ENCODE data around the gene CDK2AP2.
"Not testable (repeated sequence)": the region's sequence is repeated elsewhere in the genome, so short reads cannot be mapped to it uniquely, and the experiment has no call there.

Gene CDK2AP2, protein sequence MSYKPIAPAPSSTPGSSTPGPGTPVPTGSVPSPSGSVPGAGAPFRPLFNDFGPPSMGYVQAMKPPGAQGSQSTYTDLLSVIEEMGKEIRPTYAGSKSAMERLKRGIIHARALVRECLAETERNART

DNA sequence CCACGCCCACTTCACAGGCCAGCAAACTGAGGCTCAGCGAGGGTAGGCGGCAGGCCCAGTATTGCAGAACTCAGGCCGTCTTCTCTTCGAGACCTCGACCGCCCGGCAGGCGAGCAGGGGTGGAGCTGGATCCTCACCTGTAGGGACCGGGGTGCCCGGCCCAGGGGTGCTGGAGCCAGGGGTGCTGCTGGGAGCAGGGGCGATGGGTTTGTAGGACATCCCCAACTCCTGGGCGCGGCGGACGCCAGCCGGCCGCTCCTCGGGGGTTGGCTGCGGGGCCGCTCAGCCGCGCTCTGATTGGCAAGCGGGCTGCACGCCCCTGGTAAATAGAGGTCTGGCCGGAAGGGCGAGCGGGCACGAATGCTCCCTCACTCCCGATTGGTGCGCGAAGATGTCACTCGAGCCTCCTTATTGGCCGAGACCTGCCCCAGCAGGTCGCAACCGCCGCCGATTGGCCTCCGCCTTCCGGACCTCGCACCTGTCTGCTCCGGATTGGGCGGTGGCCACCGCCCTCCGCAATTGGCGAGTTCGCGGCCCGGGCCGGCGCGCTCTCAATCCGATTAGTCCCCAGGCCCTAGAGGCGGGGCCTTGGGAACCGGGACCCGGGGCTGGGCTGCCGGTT lies at the start of gene CDK2AP2:
Gene CDK2AP2, minus strand, starts transcription at position 299 of the 622 bp plus-strand sequence. Its CDS starts 80 bp downstream, at position 219.
- FAIRE-seq, result no peak
- DNase-seq (ENCODE audit: insufficient read length, low spot score), result peak; percentile 98
- peak; percentile 61; the same call in 1 of the 2 replicates for TF ChIP-seq POLR2A (IDR thresholded peaks at IDR 0.05; ENCODE audit: low read depth, low read length)

DNA sequence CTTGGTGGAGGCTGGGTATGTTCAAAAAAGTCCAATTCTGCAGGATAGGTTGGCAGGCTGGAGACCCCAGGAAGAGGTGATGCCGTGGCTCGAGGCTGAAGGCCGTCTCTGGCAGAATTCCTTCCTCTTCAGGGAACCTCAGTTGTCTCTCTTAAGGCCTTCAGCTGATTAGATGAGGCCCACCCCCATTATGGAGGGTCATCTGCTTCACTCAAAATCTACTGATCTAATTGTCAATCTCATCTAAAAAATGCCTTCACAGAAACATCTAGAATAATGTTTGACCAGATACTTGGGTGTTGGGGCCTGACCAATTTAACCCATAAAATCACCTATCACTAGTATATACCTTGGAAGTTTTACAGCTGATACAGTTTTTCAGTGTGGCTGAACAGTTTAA lies 48.3 kb upstream of the CDK2AP2 start:
- FAIRE-seq (no peak), DNase-seq (ENCODE audit: insufficient read length, low spot score) (no peak)
- no peak for TF ChIP-seq POLR2A (IDR thresholded peaks at IDR 0.05; ENCODE audit: low read depth, low read length)

DNA sequence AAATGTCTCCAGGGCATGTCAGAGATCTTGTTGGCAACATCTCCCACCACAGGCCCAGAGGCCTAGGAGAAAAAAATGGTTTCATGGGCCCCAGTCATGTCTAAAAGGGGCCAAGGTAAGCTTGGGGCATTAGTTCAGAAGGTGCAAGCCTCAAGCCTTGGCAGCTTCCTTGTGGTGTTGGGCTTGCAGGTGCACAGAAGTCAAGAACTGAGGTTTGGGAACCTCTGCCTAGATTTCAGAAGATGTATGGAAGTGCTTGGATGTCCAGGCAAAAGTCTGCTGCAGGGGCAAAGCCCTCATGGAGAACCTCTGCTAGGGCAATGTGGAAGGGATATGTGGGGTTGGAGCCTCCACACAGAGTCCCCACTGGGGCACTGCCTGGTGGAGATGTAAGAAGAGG lies 43.7 kb upstream of the CDK2AP2 start:
- not testable (repeated sequence) for FAIRE-seq; DNase-seq (ENCODE audit: insufficient read length, low spot score)

DNA sequence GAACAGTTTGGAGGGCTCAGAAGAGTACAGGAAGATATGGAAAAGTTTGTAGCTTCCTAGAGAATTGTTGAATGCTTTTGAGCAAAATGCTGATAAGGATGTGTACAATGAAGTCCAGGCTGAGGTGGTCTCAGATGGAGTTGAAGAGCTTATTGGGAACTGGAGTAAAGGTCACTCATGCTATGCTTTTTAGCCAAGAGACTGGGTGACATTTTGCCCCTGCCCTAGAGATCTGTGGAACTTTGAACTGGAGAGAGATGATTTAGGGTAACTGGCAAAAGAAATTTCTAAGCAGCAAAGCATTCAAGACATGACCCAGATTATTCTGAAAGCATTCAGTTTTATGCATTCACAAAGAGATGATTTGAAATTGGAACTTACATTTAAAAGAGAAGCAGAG lies 43.2 kb upstream of the CDK2AP2 start:
- FAIRE-seq (no peak), DNase-seq (ENCODE audit: insufficient read length, low spot score) (no peak)
- no peak for TF ChIP-seq POLR2A (IDR thresholded peaks at IDR 0.05; ENCODE audit: low read depth, low read length)

DNA sequence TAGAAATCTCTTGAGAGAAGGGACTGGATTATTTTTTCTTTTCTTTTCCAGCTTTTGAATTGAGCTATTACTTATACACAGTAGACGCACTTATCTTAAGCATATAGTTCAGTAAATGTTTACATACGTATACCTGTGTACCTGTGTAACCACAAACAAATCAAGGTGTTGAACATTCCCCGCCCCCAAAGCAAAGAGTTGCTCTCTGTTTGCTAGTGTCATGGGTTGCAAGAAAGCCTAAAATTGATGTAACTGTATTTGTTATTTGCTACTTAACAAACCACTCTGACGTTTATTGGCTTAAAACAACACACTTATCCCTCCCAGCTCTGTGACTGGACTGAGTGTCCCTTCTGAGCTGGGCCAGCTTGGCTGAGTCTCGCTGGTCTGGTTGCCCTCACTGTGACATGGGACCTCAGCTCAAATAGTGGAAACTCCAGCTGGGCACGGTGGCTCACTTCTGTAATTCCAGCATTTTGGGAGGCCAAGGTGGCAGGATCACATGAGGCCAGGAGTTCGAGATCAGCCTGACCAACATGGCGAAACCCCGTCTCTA lies 40.7 kb upstream of the CDK2AP2 start:
- FAIRE-seq (no peak), DNase-seq (ENCODE audit: insufficient read length, low spot score) (no peak)
- no peak for TF ChIP-seq POLR2A (IDR thresholded peaks at IDR 0.05; ENCODE audit: low read depth, low read length)

DNA sequence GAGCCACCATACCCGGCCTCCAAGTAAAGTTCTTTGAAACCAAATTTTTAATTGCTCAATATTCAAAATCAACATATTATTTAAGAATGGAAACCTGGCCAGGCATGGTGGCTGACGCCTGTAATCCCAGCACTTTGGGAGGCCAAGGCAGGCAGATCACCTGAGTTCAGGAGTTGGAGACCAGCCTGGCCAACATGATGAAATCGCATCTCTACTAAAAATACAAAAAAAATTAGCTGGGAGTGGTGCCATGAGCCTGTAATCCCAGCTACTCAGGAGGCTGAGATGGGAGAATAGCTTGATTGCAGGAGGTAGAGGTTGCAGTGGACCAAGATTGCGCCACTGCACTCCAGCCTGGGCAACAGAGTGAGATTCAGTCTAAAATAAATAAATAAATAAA lies 40.1 kb upstream of the CDK2AP2 start:
- FAIRE-seq; DNase-seq (ENCODE audit: insufficient read length, low spot score): not testable (repeated sequence)

DNA sequence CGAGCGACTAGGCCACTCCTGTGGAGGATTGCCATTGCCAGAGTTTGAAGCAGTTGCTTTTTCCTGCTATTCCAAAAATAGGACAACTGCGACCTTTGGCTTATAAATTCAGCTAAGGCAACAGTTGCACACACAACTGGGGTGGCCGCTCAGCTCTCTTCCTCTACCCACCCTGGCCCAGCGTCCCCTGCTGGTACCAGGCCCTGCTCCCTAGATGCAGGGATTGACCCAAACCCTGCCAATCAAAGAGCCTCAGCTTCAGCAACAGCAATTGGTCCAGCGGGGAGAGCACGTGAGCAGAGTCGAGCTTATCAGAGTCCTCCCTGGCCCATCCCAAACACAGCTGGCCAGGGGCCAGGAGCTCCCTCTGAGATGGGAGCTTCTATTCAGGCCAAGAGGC lies 37.3 kb upstream of the CDK2AP2 start:
- FAIRE-seq (no peak), DNase-seq (ENCODE audit: insufficient read length, low spot score) (no peak)
- TF ChIP-seq POLR2A (IDR thresholded peaks at IDR 0.05; ENCODE audit: low read depth, low read length), result no peak

DNA sequence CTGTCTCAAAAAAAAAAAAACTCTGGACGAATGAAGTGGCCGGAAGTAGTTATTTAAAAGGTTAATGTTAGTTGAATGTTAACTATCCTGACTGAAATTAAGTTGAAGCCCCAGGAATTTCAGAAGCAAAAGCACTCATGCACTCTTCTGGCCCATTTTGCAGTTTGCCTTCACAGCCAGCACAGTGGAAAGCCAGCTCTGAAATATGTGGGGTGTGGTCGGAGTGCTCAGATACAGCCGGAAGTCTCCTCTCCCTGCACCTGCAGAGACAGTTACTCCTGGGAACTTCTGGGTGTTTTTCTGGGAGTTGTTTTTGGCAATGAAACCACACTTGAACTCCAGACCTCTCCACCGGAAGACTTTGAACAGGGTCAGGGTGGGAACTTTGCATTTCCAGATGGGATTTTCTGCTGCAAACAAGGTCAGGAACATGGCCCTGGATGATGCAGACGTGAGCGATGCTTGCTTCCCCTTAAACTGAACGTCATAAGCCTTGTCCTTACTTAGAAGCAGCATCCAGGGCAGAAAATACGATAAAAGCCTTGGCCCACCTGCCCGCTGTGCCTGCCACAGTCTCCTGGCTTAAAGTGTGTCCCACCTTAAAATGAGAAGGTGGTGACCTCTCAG lies 36.8 kb upstream of the CDK2AP2 start:
- DNase-seq (ENCODE audit: insufficient read length, low spot score), result no peak
- TF ChIP-seq POLR2A (IDR thresholded peaks at IDR 0.05; ENCODE audit: low read depth, low read length), result no peak
- FAIRE-seq, result no peak

DNA sequence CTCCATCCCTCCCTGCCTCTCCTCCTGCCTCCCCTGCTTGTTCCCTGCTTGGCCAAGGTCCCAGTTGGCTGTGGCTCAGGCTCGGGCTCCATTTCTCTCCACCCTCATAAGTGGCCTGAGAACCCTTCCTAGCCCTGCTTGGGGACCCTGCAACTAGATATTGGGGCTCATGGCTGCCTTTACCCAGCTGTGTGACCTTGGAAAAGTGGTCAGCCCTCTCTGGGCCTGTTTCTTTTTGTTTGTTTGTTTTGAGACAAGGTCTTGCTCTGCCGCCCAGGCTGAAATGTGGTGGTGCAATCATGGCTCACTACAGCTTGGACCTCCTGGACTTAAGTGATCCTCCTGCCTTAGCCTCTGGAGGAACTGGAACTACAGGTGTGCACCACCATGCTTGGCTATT lies 35.6 kb upstream of the CDK2AP2 start:
- TF ChIP-seq POLR2A (IDR thresholded peaks at IDR 0.05; ENCODE audit: low read depth, low read length), result no peak
- no peak for DNase-seq (ENCODE audit: insufficient read length, low spot score)
- no peak for FAIRE-seq

DNA sequence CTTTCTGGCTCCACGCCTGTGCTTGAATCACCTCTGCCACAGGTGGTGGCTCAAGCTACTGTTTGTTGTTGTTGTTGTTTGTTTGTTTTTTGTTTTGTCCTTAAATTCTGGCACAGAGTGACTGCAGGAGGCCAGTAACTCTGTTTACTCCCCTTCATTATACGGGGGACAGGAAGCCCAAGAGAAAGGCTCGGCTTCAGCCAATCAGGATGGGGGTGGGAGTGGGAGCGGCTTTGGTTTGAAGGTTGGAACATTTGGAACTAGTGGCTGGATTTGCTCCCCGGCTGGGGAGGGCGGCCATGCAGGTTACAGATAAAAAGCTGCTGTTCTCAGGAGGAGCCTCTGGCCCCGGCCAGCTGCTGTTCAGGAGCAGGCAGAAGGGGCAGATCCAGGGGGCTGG lies 35.0 kb upstream of the CDK2AP2 start:
- TF ChIP-seq POLR2A (IDR thresholded peaks at IDR 0.05; ENCODE audit: low read depth, low read length), result no peak
- DNase-seq (ENCODE audit: insufficient read length, low spot score) (no peak), FAIRE-seq (no peak)

DNA sequence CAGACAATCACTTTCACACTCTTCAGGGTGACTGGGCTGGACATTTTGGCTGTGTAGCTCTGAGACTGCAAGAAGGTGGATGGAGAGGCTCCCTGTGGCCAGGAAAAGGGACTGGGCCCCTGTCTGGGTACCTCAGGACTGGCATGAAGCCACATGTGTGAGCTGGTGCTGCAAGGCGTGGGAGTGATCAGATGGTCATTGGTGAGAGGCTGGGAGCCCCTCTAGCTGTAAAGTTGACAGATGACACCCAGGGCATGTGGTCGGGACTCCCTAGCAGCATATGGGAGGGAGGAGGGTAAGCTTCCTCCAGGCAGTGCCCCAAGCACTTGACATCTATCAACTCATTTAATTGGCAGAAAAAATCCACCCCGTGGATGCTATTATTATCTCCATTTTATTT lies 34.2 kb upstream of the CDK2AP2 start:
- DNase-seq (ENCODE audit: insufficient read length, low spot score) (no peak), FAIRE-seq (no peak)
- no peak for TF ChIP-seq POLR2A (IDR thresholded peaks at IDR 0.05; ENCODE audit: low read depth, low read length)

DNA sequence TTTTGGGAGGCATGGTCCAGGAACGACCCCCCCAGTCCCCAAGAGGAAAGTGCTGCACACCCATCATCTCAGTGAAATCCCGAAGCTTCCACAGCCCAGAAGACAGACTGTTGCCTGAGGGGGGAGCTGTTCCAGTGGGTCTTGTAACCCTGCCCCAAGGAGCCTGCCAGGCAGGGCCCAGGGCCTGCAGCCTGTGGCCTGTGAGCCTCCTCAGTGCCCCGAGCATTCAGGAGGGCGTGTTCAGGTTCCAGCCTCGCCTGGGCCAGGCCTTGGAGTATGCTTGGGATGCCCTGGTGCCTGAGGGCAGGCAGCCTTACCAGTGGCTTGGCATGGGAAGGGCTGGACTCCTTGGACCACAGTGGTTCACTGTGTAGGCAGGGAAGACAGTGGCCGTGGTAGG lies 33.2 kb upstream of the CDK2AP2 start:
- TF ChIP-seq POLR2A (IDR thresholded peaks at IDR 0.05; ENCODE audit: low read depth, low read length), result no peak
- FAIRE-seq (no peak), DNase-seq (ENCODE audit: insufficient read length, low spot score) (no peak)

DNA sequence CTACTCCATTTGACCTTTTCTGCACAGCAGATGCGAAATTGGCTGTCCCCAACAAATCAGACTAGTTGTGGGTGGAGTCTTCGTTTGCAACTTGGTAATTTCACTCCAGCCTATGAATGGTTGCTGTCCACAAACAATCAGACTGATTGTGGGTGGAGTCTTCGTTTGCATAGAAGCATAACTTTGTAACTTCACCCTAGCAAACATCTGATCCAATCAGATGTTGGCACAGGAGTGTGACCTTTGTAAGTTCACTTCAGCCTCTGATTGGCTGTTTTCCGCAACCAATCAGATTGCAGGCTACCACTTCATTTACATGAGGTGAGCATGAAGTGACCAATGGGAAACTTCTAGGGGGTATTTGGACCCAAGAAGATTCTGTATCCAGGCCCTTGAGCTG lies 31.6 kb upstream of the CDK2AP2 start:
- no peak for TF ChIP-seq POLR2A (IDR thresholded peaks at IDR 0.05; ENCODE audit: low read depth, low read length)
- DNase-seq (ENCODE audit: insufficient read length, low spot score) (no peak), FAIRE-seq (no peak)

DNA sequence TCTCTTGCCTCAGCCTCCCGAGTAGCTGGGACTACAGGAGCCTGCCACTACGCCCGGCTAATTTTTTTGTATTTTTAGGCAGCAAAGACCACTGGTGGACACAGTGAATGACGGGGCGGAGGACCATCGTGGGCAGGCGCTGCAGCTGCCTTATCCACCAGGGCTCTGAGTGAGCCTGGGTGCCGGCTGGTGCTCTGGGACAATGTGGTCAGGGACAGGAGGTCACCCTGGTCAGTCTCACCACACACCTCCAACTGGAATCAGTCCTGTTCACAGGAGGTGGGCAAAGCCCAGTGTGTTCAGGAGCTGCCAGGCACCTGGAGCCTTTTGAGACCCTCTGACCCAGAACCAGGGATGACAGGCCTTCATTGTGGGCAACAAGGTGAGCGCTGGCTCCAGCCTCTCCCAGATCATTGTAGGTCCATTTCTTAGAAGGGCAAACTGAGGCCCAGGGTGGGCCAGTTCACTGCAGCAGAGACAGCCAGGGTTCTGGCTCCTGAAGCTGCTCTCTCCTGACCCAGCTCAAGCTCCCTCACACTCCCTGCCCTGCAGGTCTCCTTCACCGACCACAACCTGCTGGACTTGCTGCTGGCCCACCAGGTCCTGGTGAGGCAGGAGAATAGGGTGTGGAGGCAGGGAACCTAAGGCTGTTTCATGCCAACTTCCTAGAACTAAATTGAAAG lies 31.0 kb upstream of the CDK2AP2 start:
- no peak for TF ChIP-seq POLR2A (IDR thresholded peaks at IDR 0.05; ENCODE audit: low read depth, low read length)
- DNase-seq (ENCODE audit: insufficient read length, low spot score), result no peak
- no peak for FAIRE-seq
